ENCODE results near the gene HRH2.

Gene HRH2

DNA sequence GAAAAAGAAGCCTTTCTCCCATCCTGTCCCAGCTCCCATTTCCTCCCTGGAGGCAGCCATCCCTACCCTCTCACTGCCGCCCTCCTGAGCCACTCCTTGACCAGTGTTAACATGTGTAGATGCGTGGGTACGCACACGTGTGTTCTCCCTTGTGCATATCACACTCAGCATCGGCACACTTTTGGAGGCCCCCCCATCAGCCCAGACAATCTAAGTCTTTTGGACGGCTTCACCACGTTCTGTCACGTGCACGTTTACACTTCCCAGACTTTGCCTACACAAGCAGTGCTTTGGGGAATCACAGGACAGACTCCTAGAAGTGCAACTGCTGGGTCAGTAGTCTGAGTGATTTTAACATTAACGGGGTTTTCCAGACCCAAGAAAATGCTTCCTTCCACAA, 18.0 kb downstream of the HRH2 start:
- no peak for DNase-seq (ENCODE audit: low read depth in 2 of 2)

DNA sequence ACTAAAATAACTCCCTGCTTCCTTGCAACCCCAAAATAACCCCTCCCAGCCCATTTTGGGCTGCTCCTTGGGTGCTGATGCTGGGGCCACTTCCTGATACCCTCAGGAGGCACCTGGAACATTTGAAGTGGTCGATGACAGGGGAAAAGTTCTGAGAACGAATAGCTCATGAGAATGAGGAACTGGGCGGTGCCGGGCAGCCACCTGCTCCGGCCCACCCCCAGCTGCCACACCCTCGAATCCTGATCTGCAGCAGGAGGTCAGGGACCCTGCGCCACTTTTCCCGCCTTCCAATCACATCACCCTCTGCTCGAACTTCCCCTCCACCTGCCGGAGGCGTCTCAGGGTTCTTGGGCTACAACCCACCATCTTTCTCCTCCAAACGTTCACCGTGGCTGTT, 19.7 kb downstream of the HRH2 start:
- DNase-seq (ENCODE audit: low read depth in 2 of 2), result no peak

DNA sequence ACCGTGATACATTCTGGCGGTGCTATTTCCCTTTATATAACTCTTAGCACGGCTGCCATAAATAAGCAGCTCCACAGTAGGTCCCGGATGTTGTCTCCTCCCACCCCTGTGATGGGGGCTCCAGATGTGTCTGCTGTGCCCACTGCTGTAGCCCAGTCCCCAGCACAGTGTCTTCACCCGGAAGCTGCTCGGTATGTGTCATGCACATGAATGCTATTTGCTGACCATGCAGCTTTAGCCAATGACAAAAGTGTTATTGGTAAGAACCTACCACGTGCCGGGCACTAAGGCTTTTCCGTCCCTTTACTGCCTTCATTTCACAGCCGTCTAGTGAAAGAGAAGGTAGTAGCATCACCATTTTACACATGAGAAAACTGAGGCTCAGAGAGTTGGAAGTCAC, 20.2 kb downstream of the HRH2 start:
- DNase-seq (ENCODE audit: low read depth in 2 of 2), result no peak

DNA sequence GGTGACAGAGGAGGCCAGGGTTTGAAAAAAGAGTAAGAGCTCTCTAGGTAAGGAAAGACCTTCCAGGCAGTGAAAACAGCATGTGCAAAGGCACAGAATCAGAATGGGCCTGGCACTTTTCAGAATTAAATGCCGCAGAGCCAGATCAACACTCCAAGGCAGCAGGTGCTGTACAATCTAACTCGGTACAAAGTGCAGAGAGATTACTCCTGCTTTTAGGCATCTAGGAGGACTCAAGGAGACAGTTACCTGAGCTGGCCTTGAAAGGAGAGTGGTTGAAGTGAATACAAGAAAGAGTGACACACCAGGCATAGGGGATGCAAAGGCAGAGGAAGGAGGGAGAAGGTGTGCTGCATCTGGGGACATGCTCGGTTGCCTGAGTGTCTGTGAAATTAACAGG, 21.5 kb downstream of the HRH2 start:
- DNase-seq (ENCODE audit: low read depth in 2 of 2), result no peak

DNA sequence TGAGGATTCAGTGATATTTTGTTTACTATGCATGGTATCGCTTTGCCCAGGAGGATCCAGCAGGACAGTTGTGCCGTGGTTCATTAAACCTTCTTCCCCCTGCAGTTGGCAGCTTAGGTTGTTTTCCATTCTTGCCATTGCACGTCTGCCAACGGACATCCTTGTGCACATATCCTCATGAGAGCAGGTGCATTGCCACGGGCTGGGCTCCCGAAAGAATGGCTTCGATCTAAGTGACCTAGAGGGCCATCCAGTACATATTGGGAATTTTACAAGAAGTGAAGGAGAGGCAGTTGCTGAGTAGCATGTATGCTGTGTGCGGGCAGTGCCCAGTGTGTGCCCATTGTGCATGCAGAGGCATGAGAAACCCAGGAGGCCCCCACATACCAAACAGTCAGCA, 22.1 kb downstream of the HRH2 start:
- DNase-seq (ENCODE audit: low read depth in 2 of 2), result no peak

DNA sequence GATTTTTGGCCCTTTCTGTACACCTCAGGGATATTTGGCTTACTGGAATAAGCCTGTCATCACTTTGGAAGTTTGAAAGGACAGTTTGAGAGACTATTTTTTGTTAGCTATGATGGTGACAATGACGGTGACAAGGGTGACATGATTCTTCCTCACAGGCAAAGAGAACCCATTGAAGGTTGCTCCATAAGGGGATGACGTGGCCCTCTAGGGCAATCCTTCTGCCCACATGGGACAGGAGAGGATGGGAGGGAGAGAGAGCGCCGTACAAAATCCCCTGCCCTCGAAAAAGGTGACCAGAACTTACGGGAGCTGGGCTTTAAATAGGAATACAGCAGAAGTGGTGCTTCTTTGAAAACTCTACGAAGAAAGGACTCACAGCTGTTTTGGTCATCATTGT, 22.6 kb downstream of the HRH2 start:
- no peak for DNase-seq (ENCODE audit: low read depth in 2 of 2)

DNA sequence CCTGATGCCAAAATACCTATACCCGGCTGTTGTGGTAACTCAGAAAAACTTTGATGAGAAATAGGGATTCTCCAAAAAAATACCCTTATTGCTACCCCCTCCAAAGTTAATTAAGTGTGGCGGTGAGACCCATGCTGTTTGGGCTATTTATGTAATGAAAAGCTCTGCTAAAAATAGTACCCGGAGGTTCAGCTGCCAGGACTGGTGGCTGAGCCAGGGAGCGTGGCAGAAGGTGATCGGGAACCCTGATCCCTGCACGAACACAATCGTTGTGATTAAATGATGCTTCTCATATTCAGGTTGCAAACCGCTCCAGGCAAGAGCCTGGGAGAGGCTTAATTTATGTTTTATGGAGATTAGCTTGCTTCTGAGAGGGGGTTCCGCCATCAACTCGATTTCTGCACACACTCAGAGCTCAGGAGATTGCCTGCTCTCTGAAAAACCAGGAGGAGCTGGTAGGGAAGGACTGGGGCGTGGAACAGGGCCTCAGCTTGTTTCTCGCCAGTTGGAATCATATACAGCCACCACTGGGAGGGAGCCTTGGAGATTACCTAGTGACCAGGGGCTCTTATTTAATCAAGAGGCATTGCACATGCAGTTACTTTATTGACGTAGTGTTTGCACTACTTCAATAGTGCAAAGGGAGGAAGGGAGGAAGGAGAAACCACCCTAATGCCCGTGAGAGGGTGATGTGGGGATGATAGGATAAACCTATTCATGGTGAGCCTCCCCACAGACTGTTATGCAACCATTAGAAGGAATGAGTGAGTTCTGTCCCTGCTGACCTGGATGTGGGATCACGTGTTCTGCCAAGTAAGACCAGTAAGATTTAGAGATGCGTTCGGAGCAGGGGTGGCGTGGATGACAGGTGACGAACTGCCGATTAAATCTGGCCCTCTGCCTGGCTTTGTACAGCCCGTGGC, 23.4 kb downstream of the HRH2 start:
- DNase-seq (ENCODE audit: low read depth in 2 of 2), result no peak

DNA sequence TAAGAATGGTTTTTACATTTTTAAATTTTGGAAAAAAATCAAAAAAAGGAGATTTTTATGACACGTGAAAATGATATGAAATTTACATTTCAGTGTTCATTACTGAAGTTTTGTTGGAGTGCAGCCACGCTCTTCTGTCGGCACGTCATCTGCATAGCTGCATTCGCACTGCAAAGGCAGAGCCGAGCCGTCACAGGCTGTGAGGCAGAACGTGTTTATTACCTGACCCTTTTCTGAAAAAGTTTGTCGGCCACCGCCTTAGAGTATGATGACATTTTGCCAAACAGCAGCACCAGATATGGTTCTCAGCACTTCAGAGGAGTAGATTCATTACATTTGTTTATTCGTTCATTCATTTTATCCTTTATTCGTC, 24.1 kb downstream of the HRH2 start:
- no peak for DNase-seq (ENCODE audit: low read depth in 2 of 2)

DNA sequence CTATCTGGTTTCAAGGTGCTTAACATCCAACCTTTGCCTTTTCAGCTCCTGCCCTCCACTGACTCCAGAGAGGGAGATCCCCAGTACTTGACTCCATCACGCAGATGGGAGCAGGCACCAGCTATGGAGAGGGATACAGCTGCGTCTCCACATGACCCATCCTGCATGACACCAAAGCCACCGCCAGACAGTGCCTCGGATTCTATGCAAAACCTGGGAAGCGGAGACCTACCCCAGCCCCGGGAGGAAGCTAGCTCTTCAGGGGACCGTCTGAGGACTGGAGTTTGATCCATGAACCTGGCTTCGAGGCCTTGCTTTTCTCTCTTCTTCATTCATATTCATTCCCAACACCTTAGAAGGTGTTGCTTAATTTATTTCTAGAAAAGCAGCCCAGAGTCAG, 24.8 kb downstream of the HRH2 start:
- DNase-seq (ENCODE audit: low read depth in 2 of 2), result no peak

DNA sequence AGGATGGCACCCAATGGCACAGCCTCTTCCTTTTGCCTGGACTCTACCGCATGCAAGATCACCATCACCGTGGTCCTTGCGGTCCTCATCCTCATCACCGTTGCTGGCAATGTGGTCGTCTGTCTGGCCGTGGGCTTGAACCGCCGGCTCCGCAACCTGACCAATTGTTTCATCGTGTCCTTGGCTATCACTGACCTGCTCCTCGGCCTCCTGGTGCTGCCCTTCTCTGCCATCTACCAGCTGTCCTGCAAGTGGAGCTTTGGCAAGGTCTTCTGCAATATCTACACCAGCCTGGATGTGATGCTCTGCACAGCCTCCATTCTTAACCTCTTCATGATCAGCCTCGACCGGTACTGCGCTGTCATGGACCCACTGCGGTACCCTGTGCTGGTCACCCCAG, 25.4 kb downstream of the HRH2 start:
- DNase-seq (ENCODE audit: low read depth in 2 of 2), result no peak

DNA sequence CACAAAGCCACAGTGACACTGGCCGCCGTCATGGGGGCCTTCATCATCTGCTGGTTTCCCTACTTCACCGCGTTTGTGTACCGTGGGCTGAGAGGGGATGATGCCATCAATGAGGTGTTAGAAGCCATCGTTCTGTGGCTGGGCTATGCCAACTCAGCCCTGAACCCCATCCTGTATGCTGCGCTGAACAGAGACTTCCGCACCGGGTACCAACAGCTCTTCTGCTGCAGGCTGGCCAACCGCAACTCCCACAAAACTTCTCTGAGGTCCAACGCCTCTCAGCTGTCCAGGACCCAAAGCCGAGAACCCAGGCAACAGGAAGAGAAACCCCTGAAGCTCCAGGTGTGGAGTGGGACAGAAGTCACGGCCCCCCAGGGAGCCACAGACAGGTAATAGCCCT, 26.1 kb downstream of the HRH2 start:
- no peak for DNase-seq (ENCODE audit: low read depth in 2 of 2)

DNA sequence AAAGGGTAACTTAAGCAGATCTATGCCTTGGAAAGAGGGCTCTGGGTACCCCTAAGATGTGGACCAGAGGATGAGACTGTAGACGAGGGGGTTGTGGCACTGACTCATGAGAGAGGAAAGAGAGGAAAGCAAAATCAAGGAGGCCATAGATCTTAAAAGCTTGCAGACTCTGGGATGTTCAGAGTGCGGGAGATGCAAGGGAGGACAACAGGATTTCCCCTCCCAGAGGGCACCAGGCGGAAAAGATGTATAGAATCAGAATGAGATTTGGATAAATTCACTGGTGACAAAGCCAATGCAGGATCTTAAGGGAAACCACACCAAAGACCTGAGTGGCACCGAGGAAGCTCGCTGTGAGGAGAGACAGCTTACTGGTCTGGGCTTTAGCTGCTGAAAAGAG, 27.1 kb downstream of the HRH2 start:
- DNase-seq (ENCODE audit: low read depth in 2 of 2), result no peak

DNA sequence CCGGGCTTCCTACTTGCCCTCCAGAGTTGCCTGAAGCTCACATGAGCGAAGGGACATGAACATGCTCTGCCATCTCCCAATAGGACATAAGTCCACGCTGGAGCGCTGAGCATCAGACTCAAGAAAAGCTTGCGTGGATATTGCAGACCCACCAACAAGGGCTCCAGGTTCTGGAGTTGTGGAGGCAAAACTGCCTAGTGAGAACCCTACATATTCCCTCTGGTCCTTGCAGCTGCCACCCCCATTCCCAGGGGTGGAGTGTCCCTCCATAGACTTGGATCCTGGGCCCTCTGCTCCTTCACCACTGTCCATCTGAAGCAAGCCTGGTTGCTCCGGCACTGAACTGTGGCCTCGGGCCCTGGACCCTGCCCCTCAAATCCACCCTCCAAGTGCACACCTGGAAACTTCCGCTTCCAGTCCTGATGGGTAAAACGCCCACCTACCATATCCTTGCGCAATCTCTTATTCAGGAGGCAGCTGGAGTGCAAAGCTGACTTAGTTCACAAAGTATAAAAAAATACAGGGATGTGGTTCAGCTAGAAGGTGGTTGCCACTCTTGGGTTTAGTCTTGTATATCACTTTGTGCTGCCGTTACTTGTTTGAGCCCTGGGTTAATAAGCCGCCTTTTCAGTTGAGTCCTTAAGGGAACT, 28.0 kb downstream of the HRH2 start:
- no peak for DNase-seq (ENCODE audit: low read depth in 2 of 2)

DNA sequence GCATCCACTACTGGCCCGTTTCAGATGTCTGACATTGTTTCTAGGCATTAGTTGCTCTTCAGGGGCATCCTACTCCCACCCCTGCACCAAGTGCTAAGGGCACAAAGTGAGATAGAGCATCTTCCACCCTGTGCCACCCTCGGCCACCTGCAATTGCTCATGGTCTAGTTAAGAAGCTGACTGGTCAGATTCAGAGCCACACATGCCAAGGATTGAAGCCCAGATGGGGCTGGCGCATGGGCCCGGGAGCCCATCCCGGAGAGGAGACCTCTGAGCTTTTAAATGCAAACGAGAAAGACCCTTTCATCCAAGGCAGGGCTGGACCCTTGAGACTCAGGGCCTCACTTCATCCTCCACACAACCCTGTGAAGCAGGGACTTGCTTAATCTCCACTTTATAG, 28.5 kb downstream of the HRH2 start:
- no peak for DNase-seq (ENCODE audit: low read depth in 2 of 2)

DNA sequence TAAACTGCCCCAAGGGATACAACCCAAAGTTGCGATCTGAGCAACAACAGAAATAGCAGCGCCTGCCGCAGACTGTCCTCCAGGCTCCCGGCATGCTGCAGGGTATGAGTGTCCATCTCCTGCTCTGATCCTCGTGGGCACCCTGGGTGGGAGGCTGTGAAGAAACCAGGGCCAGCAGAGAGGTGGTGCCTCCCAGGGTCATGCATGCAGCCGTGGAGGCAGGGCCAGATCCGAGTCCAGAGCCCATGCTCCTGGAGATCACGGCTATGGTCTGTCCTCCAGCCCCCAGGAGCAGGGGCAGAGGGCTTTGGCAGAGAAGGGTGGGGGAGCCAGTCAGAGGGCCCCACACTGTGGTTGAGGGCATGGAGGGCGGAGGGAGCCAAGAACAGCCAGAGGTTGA, 29.0 kb downstream of the HRH2 start:
- no peak for DNase-seq (ENCODE audit: low read depth in 2 of 2)

DNA sequence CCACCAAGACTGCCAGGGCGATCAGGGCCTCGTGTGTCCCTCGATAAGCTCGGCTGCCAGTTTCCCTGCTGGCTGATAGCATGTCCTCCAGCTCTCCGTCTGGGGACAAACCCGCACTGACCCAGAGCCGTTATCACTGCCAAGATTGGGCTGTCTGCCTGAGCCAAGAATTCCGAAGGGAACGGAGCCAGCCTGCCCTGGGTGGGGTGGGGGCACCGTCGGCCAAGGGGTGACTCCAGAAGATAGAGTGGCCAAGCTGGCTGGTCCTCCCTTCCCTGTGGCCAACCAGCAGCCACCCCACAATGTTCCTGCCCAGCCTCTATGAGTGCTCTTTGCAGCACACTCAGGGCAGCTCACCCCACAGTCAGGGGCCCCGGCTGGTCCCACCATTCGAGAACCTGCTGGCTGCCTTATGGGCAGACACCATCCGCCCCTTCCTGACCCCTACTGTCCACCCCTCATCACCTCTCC, 29.4 kb downstream of the HRH2 start:
- DNase-seq (ENCODE audit: low read depth in 2 of 2), result no peak

DNA sequence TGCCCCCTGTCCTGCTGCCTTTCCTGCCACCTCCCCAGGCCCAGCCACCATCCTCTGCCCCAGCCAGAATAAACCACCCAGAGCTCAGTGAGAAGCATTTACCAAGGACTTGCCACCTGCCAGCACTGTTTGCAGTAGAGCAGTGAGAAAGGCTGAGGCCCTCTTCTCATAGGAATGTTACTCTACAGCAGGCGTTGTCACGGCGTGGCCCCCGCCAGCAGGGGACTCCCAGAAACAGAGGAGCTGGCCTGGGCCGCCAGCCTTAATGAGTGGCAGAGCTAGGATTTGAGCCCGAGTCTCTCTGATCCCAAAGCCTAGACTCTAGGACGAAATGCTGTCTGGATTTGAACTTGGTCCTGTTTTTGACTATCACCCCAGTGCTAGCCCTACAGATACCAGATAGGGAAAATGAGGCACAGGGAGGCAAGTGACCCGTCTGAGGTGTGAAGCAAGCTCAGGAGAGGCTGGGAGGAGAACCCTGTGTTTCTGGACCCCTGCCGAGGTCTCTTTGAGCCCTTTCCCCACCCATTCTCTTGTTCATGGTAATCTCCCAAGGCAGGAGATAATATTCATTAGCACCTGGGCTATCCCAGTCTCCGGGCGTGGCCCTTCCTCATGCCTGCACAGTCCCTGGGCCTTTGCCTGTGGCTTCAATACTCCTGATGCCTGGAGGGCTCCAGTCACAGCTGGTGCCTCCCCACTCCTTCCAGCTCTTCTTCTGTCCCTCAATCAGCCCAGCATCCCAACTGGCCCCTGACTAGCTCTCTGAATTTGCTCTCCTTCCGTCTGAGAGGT, 30.7 kb downstream of the HRH2 start:
- DNase-seq (ENCODE audit: low read depth in 2 of 2), result no peak

DNA sequence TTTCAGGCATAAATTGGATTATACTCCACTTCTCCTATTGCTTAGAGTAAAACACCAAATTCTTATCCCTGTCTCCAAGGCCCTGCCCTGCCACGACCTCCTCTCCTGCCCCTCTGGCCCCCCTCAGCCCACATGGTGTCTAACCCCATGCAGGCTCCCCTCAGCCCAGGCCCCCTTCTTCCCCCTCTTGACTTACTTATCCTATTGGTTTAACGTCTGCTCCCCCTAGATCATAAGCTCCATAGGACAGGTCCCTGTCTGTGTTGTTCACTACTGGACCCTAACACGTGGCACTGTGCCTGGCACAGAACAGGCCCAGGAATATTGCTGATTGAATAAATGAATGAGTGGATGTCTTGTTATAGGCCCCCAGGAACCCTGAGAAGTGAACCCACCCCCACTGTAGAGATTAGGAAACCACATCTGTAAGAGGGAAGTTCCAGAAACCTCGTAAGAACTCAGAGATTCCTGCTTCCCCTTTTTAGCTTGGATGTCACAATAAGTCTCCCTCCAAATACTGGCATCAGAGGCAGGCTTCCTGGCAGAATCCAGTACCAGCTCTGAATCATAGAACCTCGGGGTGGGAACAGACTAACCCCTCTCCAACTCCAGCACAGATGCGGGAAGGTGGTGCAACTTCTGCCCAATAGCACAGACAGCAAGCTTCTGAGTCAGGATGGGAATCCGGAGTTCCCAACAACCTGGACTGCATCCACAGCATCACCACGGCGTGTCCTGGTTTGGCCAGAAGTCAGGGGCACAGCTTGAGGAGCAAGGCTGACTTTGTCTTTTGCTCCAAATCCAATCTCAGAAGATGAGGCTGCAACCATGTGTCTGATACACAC, 31.5 kb downstream of the HRH2 start:
- no peak for DNase-seq (ENCODE audit: low read depth in 2 of 2)

DNA sequence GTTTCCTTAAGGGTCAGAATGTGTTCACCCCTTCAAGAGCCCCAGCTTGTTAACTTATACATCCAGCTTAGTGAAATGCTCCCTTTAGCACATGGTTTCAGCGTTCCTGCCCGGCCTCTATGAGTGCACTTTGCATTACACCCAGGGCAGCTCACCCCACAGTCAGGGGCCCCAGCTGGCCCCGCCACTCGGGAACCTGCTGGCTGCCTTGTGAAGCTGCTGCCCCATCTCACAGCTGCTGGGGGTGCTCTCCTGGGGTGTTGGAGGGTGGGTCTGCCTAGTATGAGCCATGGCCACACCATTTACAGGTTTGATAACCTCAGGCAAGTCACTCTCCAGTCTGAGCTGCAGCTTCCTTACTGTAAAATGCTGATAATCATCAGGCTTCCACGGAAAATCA, 32.2 kb downstream of the HRH2 start:
- DNase-seq (ENCODE audit: low read depth in 2 of 2), result no peak

DNA sequence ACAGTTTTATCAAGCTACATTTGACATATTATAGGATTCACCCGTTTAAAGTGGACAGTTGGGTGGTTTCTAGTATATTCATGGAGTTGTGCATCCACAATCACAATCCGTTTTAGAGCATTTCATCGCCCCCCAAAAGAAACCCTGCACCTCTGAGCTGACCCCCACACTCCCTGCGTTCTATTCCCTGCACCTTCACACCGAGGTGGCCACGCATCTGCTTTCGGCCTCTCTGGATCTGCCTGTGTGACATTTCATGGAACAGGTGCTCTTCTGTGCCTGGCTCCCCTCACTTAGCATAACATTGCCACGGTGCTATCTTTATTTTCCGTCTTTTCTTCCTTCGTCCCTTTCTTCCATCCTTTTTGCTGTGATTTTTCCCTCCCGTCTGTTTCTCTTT, 32.7 kb downstream of the HRH2 start:
- no peak for DNase-seq (ENCODE audit: low read depth in 2 of 2)

DNA sequence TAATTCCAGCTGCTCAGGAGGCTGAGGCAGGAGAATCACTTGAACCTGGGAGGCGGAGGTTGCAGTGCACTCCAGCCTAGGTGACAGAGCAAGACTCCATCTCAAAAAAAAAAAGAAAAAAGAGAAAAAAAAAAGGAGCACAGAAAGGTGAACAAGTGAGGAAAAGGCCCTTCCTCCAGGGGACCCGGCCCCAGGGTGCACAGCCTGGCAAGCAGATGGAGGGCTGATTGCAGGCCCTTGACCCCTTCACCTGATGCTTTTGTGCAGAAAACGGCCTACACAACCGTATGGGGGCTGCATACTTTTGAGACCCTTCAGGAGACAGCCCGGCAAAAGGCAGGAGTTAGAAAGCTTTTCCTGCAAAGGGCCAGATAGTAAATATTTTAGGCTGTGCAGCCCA, 33.9 kb downstream of the HRH2 start:
- no peak for DNase-seq (ENCODE audit: low read depth in 2 of 2)
